Transverse colon (tissue), 3 donors: ENCODE measurements around the gene CLIC2.

Source experiments
- POLR2A ChIP-seq: fragments of 450-650 bp; IDR thresholded peaks from one replicate; pipeline ENCODE4 v1.6.1; 2016; ENCODE audit warnings: antibody characterized with exemption, mild to moderate bottlenecking, moderate library complexity
- TF ChIP-seq, protein P1 (sequence below), 5 experiments: fragments of 200-600 bp in 3 of 5; fragments of 450-650 bp in 2 of 5; sonication (generic) in 3 of 5; IDR thresholded peaks; 1 replicate in 2 of 5; 2 replicates in 3 of 5; pipeline ENCODE4 v1.5.1; 2016 to 2017; ENCODE audit warnings: antibody characterized with exemption in 5 of 5, inconsistent platforms in 3 of 5, mild to moderate bottlenecking in 2 of 5, moderate library complexity in 1 of 5

DNA sequence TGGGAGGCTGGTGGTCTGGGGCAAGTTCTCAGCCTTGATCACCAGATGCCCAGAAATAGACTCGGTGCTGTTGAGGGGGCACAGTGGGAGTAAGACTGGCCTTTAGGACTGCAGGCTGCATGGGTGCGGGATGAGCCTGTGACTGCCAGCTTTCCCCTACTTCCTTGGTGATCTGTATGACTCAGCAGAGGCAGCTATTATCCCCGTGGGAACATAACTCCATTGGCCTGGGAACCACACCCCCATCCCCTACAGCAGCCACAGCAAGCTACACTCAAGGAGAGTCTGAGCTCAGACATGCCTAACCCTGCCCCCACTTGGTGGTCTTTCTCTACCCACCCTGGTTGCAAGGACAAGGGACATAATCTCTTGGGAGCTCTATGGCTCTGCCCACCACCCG, 20.6 kb downstream of the CLIC2 start:
- TF ChIP-seq, protein P1, sequence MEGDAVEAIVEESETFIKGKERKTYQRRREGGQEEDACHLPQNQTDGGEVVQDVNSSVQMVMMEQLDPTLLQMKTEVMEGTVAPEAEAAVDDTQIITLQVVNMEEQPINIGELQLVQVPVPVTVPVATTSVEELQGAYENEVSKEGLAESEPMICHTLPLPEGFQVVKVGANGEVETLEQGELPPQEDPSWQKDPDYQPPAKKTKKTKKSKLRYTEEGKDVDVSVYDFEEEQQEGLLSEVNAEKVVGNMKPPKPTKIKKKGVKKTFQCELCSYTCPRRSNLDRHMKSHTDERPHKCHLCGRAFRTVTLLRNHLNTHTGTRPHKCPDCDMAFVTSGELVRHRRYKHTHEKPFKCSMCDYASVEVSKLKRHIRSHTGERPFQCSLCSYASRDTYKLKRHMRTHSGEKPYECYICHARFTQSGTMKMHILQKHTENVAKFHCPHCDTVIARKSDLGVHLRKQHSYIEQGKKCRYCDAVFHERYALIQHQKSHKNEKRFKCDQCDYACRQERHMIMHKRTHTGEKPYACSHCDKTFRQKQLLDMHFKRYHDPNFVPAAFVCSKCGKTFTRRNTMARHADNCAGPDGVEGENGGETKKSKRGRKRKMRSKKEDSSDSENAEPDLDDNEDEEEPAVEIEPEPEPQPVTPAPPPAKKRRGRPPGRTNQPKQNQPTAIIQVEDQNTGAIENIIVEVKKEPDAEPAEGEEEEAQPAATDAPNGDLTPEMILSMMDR (IDR thresholded peaks at IDR 0.05) = no peak
- TF ChIP-seq POLR2A = no peak
